ENCODE measurements around the gene PPP1R26.

DNA sequence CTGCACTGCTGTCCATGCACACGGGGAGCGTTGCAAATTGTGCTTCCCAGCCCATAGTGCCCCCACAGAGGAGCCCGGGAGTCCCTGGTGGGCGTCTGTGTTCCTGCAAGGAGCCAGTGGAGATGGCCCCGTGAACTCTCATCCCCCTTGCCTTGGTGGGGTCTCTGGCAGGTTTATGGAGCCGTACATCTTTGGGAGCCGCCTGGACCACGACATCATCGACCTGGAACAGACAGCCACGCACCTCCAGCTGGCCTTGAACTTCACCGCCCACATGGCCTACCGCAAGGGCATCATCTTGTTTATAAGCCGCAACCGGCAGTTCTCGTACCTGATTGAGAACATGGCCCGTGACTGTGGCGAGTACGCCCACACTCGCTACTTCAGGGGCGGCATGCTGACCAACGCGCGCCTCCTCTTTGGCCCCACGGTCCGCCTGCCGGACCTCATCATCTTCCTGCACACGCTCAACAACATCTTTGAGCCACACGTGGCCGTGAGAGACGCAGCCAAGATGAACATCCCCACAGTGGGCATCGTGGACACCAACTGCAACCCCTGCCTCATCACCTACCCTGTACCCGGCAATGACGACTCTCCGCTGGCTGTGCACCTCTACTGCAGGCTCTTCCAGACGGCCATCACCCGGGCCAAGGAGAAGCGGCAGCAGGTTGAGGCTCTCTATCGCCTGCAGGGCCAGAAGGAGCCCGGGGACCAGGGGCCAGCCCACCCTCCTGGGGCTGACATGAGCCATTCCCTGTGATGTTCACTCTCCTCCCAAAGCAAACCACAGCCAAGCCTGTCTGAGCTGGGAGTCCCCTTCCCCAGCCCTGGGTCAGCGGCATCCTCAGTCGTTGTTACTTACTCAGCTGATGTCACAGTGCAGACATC is 24.0 kb downstream of the PPP1R26 start:
- no peak for TF ChIP-seq POLR2A (IDR thresholded peaks at IDR 0.05)
- TF ChIP-seq, protein P1, sequence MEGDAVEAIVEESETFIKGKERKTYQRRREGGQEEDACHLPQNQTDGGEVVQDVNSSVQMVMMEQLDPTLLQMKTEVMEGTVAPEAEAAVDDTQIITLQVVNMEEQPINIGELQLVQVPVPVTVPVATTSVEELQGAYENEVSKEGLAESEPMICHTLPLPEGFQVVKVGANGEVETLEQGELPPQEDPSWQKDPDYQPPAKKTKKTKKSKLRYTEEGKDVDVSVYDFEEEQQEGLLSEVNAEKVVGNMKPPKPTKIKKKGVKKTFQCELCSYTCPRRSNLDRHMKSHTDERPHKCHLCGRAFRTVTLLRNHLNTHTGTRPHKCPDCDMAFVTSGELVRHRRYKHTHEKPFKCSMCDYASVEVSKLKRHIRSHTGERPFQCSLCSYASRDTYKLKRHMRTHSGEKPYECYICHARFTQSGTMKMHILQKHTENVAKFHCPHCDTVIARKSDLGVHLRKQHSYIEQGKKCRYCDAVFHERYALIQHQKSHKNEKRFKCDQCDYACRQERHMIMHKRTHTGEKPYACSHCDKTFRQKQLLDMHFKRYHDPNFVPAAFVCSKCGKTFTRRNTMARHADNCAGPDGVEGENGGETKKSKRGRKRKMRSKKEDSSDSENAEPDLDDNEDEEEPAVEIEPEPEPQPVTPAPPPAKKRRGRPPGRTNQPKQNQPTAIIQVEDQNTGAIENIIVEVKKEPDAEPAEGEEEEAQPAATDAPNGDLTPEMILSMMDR (IDR thresholded peaks at IDR 0.05) = no peak
- no peak for TF ChIP-seq EP300 (IDR thresholded peaks at IDR 0.05)
